GM13977 (cell line): ENCODE data around the gene GDAP2.

Experiments
- DNase-seq: peaks from one replicate; pipeline ENCODE4 v3.0.0; 2012; ENCODE audit warnings: low spot score
- in situ Hi-C: fragments of 300-500 bp; cut with MboI; formaldehyde crosslinking; loops from one replicate; pipeline ENCODE4 v1.12.0; 2022; ENCODE audit warnings: low sequenced_read_pairs, low pct_unique_long_range_greater_than_20kb, mixed read lengths, inconsistent platforms; ENCODE audit not compliant: unreplicated experiment
- TF ChIP-seq, protein P1 (sequence below): IDR thresholded peaks from 2 replicates; pipeline ENCODE4 v1.5.1; 2012; ENCODE audit warnings: mild to moderate bottlenecking, control low read depth; ENCODE audit not compliant: insufficient read depth; ENCODE audit errors: extremely low read depth, missing control alignments

Gene GDAP2

DNA sequence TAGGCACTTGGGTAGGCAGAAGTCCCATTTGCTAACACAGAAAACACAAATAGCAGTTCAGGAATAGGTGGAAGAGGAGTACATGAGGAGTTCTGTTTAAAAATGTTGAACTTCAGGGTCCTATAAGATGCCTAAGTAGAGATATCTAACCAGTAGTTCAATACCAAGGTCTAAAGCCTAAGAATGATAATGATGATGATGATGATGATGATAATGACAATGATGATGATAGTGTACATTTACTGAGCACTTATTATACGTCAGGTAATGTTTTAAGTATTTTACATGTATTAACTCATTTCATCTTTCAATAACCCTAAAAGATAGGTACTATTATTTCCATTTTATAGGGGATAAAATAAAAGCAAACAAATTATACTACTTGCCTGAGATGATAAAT is 50.1 kb downstream of the GDAP2 start:
- TF ChIP-seq, protein P1, sequence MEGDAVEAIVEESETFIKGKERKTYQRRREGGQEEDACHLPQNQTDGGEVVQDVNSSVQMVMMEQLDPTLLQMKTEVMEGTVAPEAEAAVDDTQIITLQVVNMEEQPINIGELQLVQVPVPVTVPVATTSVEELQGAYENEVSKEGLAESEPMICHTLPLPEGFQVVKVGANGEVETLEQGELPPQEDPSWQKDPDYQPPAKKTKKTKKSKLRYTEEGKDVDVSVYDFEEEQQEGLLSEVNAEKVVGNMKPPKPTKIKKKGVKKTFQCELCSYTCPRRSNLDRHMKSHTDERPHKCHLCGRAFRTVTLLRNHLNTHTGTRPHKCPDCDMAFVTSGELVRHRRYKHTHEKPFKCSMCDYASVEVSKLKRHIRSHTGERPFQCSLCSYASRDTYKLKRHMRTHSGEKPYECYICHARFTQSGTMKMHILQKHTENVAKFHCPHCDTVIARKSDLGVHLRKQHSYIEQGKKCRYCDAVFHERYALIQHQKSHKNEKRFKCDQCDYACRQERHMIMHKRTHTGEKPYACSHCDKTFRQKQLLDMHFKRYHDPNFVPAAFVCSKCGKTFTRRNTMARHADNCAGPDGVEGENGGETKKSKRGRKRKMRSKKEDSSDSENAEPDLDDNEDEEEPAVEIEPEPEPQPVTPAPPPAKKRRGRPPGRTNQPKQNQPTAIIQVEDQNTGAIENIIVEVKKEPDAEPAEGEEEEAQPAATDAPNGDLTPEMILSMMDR, result no peak
- no peak for DNase-seq
- in situ Hi-C loops, result loop anchor here (25.0 kb wide), 1 partner anchor 367 kb away; no protein-coding TSS in a partner anchor

DNA sequence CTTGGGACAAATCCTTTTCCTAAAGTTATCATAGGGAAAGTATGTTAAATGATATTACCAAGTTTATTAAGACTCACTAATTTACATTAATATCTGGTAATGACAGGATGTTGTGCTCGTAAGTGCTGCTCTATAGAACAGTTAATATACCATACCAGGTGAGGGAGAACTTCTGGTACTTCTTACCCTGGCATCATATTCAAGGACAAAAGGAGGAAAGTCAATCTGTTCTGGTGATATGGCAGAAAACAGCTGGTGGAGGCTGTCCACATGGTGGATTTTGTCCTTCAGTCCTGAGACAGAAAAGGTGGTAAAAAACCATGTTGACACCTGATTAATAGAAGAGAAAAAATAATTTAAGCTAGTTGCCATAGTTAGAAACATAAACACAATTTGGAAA is 51.6 kb downstream of the GDAP2 start:
- DNase-seq, result no peak
- TF ChIP-seq, protein P1, result no peak
- in situ Hi-C loops, result loop anchor here (25.0 kb wide), 1 partner anchor 366 kb away; no protein-coding TSS in a partner anchor

DNA sequence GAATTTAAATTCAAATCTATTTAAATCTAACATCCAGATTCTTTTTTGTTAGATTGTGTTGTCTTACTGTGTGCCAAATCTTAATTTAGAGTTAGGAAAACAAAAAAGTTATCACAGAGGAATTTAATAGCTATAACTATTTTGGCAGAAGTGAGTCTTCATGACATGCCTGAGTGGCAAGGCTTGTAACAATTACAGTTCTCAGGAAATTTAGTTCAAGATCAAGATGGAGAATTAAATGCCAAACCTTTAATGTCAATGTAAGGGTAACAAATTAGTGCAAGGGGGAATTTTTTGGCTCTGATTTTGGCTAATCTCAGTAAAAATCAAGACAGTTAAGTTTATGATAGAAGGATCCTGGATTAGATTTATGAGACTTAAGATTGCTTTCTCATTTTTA is 58.4 kb downstream of the GDAP2 start:
- TF ChIP-seq, protein P1, result no peak
- in situ Hi-C loops, result no loop called here

DNA sequence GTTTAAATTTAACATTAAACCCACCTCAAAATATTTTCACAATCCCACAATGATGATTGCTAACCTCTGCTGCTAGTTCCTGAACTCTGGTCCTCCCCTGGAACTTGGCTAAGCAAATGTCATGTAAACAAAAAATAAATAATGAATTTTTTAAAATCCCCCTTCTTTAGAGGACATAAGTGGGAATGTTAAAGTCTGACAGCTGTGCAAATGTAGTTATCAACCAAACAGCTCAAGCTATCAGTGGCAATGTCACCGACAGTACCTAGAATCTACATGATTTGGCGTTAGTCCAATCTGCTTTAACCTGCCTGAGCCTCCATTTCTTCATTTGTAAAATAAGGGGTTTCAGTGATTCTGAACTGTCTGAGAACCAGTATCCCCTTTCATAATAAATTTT is 67.7 kb downstream of the GDAP2 start:
- in situ Hi-C loops, result no loop called here
- TF ChIP-seq, protein P1, result no peak
- DNase-seq, result no peak

More for the DNA sequence above, 58.4 kb downstream of the GDAP2 start:
- no peak for DNase-seq

DNA sequence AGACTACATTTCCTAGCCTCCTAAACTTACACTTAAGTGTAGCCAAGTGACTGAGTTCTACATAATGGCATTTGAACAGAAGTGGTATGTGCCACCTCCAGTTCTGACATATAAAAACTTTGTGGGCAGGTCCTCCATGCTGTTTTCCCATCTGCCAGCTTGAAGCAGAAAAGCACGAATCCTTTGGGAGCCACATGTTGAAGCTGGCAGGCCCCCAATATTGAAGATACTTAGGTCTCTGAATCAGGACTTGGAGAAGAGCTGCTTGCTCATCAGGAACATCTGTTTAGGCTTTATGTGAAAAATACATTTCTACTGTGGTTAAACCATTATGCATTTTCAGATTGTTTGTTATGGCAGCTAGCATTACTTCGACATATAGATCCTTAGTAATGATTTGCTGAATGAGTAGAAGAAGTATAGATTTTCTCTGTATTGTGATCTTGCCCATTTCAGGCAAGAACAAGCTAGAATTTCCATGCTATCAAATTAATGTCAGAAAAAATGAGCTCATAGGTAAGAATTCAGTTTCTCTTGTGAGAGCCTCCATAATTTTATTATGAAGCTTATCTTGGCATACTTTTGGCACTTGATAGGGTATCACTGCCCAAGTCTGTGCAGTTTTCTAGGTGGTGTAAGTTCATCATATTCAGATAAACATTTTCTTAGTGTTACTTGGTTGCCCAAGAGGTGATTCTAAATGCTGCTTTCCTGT is 68.4 kb downstream of the GDAP2 start:
- DNase-seq, result no peak
- in situ Hi-C loops, result no loop called here

DNA sequence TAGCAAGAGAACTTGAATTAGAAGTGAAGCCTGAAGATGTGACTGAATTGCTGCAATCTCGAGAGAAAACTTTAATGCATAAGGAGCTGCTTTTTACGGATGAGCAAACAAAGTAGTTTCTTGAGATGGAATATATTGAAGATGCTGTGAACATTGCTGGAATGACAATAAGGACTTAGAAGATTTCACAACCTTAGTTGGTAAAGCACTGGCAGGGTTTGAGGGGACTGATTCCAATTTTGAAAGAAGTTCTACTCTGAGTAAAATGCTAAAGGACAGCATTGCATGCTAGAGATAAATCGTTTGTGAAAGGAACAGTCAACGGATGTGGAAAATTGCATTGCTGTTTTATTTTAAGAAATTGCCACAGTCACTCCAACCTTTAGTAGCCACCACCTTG is 69.5 kb downstream of the GDAP2 start:
- no peak for DNase-seq
- in situ Hi-C loops, result no loop called here
- TF ChIP-seq, protein P1, result no peak

More for the DNA sequence above, 68.4 kb downstream of the GDAP2 start:
- TF ChIP-seq, protein P1, result no peak

DNA sequence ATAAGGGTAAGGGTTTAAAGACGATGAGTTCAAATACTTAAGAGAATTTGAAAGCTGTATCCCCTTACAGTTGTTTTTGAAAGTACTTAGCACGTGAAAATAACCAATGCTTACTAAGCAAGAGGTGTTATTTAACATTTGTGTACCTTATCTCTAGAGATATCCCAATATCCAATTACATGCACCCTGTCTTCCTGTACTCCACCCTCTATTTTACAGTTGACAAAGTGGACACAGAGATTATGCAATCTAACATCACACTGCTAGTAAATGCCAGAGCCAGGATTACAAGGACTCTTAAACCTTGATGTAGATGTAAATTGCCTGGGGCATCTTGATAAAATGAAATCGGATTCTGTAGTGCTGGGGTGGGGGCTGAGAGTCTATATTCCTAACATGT is 72.0 kb downstream of the GDAP2 start:
- in situ Hi-C loops, result no loop called here
- no peak for DNase-seq
- TF ChIP-seq, protein P1, result no peak
